Calu3 (cell line): ENCODE data around the gene FOXI1. TPM values are rescaled to one million over a fixed set of nuclear protein-coding genes. Genes with fewer than 3 reads are reported as not detected.

ENCODE experiments used
- BruUV-seq: library from RNA; stranded (reverse); fragments of 400-500 nt; replicated peaks from 2 replicates; lab custom pipeline; 2021; lab: Mats Ljungman, UMichigan
- CTCF ChIA-PET: fragments of 300-600 bp; sonication (Branson Sonifier 250); formaldehyde crosslinking; loops from one replicate; lab custom pipeline; 2022; ENCODE audit warnings: antibody characterized with exemption; lab: Charles Lee
- DNase-seq: peaks from one replicate; pipeline ENCODE4 v3.0.0; 2022
- H3K27ac Mint-ChIP-seq: one replicate; pipeline ENCODE4 v1.8.0; 2022; ENCODE audit warnings: mixed read lengths; ENCODE audit not compliant: unreplicated experiment
- H3K27me3 Mint-ChIP-seq: one replicate; pipeline ENCODE4 v1.8.0; 2022; ENCODE audit warnings: mixed read lengths; ENCODE audit not compliant: unreplicated experiment
- H3K36me3 Mint-ChIP-seq: one replicate; pipeline ENCODE4 v1.8.0; 2022; ENCODE audit warnings: mild to moderate bottlenecking, moderate library complexity, mixed read lengths; ENCODE audit not compliant: insufficient read depth, unreplicated experiment
- H3K4me1 Mint-ChIP-seq: one replicate; pipeline ENCODE4 v1.8.0; 2022; ENCODE audit warnings: mild to moderate bottlenecking, low read depth, mixed read lengths; ENCODE audit not compliant: unreplicated experiment
- H3K4me3 Mint-ChIP-seq: one replicate; pipeline ENCODE4 v1.8.0; 2022; ENCODE audit warnings: mild to moderate bottlenecking, low read depth, moderate library complexity, mixed read lengths; ENCODE audit not compliant: unreplicated experiment
- H3K9me3 Mint-ChIP-seq: one replicate; pipeline ENCODE4 v1.8.0; 2022; ENCODE audit warnings: low read depth, mixed read lengths; ENCODE audit not compliant: unreplicated experiment
- CTCF ChIP-seq: fragments of 200-600 bp; IDR thresholded peaks from one replicate; pipeline ENCODE4 v1.8.0; 2022; ENCODE audit warnings: antibody characterized with exemption; ENCODE audit not compliant: unreplicated experiment
- intact Hi-C: fragments of 100-400 bp; cut with micrococcal nuclease; formaldehyde crosslinking; loops from one replicate; pipeline ENCODE4 v1.10.0; 2022; ENCODE audit not compliant: unreplicated experiment
- total RNA-seq: library from RNA; stranded (reverse); gene quantifications from 2 replicates; pipeline ENCODE4 v1.2.3, GENCODE V29; 2022

The FOXI1 gene
- total RNA-seq, 1 experiment from 2014 or later = not detected

DNA sequence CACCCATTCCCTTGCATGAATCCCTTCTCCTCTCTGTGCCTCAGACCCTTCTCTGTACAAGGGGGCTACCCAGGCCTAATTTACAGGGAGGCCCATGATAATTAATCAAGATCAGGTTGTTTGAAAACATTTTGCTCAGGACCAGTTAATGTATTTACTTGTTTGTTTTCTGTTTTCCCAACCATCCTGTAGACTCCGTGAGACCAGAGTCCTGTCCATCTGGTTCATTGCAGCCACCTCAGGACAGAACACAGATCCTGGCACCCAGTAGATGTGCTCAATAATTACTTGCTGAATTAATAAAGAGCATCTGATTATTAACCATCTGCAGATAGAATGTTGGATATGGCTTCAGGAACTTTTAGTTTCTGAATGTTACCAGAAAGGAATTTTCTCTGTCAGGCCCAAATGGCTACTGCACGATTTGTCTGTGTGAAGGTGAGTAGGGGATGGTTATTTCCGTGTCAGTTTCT, 27.3 kb downstream of the FOXI1 start:
- no peak for DNase-seq
- Mint-ChIP-seq H3K9me3 (no peaks in the 10 kb centered on the region), H3K4me1 (peaks cover 33% of the 10 kb centered on the region), H3K27ac (no peak overlapping the region), H3K27me3 (no peaks in the 10 kb centered on the region), H3K36me3 (no peaks in the 10 kb centered on the region), H3K4me3 (no peak overlapping the region)
- BruUV-seq = no TSS peak
- TF ChIP-seq CTCF = no peak
- CTCF ChIA-PET = no interaction called here
- intact Hi-C loops = no loop called here

DNA sequence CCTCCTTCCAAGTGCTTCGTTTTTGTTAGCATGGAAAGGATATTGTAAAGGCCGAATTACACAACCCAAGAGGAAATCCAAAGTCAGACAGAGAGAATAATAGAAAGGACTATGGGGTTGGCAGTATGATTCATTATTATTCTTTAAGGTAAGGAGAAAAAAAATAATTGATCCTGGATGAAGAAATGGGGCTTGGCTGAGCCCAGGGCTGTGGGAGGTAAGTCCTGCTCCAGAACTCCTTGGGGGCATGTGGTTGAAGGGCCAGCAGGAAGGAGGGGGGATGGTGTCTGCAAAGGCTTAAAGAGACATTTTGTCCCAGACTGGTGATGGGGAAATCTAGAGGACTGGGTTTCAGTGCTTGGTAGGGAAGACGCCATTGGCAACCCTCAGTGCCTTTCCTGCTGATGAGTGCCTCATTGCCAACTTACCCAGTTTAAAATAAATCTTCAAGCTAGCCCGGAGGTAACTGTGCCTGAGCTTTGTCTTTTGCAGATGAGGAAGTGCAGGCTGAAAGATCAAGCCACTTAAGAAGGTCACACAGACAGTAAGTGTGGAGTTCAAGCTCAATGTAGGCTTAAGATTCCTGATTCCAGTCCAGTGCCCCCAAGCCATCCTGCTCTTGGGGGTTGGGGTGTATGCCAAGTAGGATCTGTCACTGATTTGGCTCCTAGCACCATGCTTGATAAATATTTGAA, 30.2 kb downstream of the FOXI1 start:
- BruUV-seq = no TSS peak
- H3K27ac Mint-ChIP-seq = peak overlapping the region; percentile 9
- peaks cover 35% of the 10 kb centered on the region for H3K4me1 Mint-ChIP-seq
- no peaks in the 10 kb centered on the region for H3K9me3 Mint-ChIP-seq
- no peaks in the 10 kb centered on the region for H3K27me3 Mint-ChIP-seq
- no peak for TF ChIP-seq CTCF
- CTCF ChIA-PET = no interaction called here
- no peak overlapping the region for H3K4me3 Mint-ChIP-seq
- intact Hi-C loops = no loop called here
- DNase-seq = no peak
- no peaks in the 10 kb centered on the region for H3K36me3 Mint-ChIP-seq

DNA sequence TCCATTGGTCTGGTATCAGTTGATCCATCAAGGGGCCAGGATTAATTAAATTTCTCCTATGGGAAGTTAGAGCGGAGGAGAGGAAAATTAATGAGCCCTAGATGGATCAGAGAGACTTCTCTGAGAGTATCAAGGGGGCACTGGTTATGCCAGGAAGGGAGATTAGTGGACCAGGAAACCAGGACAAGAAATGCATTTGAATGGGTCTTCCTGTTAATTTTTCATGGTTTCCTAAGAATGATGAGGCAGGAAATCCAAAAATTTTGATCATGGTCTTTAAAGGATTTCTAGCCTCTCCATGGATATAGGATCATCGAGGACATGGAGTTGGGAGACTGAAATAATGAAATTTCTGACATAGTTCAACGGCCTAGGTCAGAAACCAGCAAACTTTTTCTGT, 30.8 kb downstream of the FOXI1 start:
- intact Hi-C loops = no loop called here
- no TSS peak for BruUV-seq

GRCh38 chr5:170137694-170138214, 32.1 kb downstream of the FOXI1 start:
- Mint-ChIP-seq H3K27me3 (no peaks in the 10 kb centered on the region), H3K4me3 (no peak overlapping the region), H3K27ac (no peak overlapping the region), H3K36me3 (no peaks in the 10 kb centered on the region), H3K4me1 (peaks cover 37% of the 10 kb centered on the region), H3K9me3 (no peaks in the 10 kb centered on the region)
- TF ChIP-seq CTCF = no peak
- CTCF ChIA-PET = interaction anchor here (0.7 kb wide), 1 partner anchor 801 kb away, joined by 4 read pairs; no protein-coding TSS in a partner anchor
- no TSS peak for BruUV-seq
- intact Hi-C loops = no loop called here
- DNase-seq = no peak

More for the DNA sequence above, 30.8 kb downstream of the FOXI1 start:
- H3K27ac Mint-ChIP-seq = no peak overlapping the region
- no peaks in the 10 kb centered on the region for H3K36me3 Mint-ChIP-seq
- no peaks in the 10 kb centered on the region for H3K9me3 Mint-ChIP-seq
- DNase-seq = no peak
- no peaks in the 10 kb centered on the region for H3K27me3 Mint-ChIP-seq
- no peak overlapping the region for H3K4me3 Mint-ChIP-seq
- peaks cover 41% of the 10 kb centered on the region for H3K4me1 Mint-ChIP-seq
- CTCF ChIA-PET = no interaction called here
- TF ChIP-seq CTCF = no peak
